ENCODE results near the gene TMEM171. TPM values are rescaled to one million over a fixed set of nuclear protein-coding genes. Genes with fewer than 3 reads are reported as not detected.
A peak's percentile ranks its signal among the peaks of the same experiment; 100 is the strongest.

Gene TMEM171, protein sequence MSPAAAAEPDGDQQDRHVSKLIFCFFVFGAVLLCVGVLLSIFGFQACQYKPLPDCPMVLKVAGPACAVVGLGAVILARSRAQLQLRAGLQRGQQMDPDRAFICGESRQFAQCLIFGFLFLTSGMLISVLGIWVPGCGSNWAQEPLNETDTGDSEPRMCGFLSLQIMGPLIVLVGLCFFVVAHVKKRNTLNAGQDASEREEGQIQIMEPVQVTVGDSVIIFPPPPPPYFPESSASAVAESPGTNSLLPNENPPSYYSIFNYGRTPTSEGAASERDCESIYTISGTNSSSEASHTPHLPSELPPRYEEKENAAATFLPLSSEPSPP
- total RNA-seq, result 31.8 and 38.1 TPM in 2 replicates
- long read RNA-seq, transcript TMEM171-202 (4 exons, 1,535 nt), result major isoform, 21 of 35 reads
- long read RNA-seq, transcript TMEM171-201 (4 exons, 1,247 nt), result minor isoform, 6 of 35 reads
- long read RNA-seq, partial matches to known transcripts, result 3 of 35 reads
- long read RNA-seq, other reads (novel, unspliced or antisense), result 5 of 35 reads

DNA sequence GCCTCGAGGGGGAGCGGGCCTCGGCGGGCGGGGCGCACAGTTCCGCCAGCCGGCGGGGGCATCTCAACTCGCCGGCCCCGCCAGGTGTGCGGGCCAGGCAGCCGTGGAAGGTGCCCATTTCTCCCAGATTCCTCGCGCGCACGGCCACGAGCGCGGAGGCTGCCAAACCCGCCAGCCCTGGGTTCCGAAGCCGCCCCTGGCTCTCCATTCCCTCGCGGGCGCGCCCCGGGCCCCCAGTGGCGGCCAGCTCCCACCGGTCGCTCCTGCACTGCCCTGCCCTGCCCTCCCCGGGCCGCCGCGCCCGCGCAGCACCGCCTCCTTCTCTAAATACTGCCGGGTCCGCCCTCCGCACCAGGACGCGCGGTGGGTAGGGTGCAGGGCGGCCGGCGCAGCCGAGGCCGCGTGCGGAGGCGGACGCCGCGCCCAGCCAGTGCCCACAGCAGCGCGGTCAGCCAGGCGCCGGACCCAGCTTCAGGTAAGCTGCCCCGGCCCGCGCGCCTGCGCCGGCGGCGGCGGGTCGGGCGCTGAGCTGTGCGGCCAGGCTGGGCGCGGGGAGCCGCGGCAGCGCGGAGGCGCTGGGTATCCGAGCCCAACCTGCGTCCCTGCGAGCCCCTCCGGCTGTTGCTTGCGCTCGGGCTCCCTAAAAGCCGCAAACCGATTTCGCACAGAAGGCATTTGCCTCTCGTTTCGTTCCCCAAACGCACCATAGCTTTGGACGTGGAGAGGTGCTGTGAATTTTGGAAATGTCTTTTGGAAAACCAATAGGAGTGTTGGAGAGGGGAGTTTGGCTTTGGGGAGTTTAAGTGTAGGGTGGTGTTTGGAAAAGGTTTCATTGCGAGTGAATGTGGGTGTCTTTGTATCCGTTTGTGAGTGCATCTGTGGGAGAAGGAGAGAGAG, at the start of gene TMEM171:
Gene TMEM171 (plus strand): TSS at position 354 of the 897 bp plus-strand sequence. CDS start 2,799 bp downstream, outside the sequence.
- peak; percentile 84 for DNase-seq (ENCODE audit: extremely low spot score, unreplicated experiment)
- peaks cover 20% of the 10 kb centered on the region for H3K36me3 Mint-ChIP-seq (ENCODE audit: unreplicated experiment)
- H3K4me1 Mint-ChIP-seq (ENCODE audit: unreplicated experiment), result peaks cover 75% of the 10 kb centered on the region
- H3K9me3 Mint-ChIP-seq (ENCODE audit: unreplicated experiment), result no peaks in the 10 kb centered on the region
- H3K4me3 Mint-ChIP-seq (ENCODE audit: unreplicated experiment), result peak within 1 kb of the TSS; percentile 84
- no peaks in the 10 kb centered on the region for H3K27me3 Mint-ChIP-seq (ENCODE audit: unreplicated experiment)
- TF ChIP-seq, protein P1, sequence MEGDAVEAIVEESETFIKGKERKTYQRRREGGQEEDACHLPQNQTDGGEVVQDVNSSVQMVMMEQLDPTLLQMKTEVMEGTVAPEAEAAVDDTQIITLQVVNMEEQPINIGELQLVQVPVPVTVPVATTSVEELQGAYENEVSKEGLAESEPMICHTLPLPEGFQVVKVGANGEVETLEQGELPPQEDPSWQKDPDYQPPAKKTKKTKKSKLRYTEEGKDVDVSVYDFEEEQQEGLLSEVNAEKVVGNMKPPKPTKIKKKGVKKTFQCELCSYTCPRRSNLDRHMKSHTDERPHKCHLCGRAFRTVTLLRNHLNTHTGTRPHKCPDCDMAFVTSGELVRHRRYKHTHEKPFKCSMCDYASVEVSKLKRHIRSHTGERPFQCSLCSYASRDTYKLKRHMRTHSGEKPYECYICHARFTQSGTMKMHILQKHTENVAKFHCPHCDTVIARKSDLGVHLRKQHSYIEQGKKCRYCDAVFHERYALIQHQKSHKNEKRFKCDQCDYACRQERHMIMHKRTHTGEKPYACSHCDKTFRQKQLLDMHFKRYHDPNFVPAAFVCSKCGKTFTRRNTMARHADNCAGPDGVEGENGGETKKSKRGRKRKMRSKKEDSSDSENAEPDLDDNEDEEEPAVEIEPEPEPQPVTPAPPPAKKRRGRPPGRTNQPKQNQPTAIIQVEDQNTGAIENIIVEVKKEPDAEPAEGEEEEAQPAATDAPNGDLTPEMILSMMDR (IDR thresholded peaks at IDR 0.05), result no peak
- peak within 1 kb of the TSS; percentile 71 for H3K27ac Mint-ChIP-seq (ENCODE audit: unreplicated experiment)

DNA sequence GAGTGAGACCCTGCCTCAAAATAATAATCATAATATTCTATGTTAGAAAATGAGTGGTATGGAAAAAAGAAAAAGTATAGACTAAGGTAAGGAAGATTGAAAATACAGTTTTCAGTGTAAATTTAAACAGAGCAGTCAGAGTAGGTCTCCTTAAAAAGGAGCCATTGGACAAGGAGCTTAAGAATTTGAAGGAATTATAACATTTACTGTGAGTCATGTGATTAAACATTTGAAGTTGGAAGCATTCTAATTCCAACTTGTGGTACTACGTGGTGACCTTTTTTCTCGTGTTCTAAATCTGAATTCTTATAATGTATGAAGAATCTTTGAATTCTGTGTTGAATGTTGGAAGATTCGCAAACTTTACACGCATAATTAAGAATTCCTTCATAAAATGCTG, 39.3 kb upstream of the TMEM171 start:
- H3K27me3 Mint-ChIP-seq (ENCODE audit: unreplicated experiment), result no peaks in the 10 kb centered on the region
- TF ChIP-seq, protein P1 (IDR thresholded peaks at IDR 0.05), result no peak
- H3K4me1 Mint-ChIP-seq (ENCODE audit: unreplicated experiment), result peaks cover 2% of the 10 kb centered on the region
- H3K36me3 Mint-ChIP-seq (ENCODE audit: unreplicated experiment), result peaks cover 17% of the 10 kb centered on the region
- no peak overlapping the region for H3K27ac Mint-ChIP-seq (ENCODE audit: unreplicated experiment)
- no peak overlapping the region for H3K4me3 Mint-ChIP-seq (ENCODE audit: unreplicated experiment)
- no peak for DNase-seq (ENCODE audit: extremely low spot score, unreplicated experiment)
- no peaks in the 10 kb centered on the region for H3K9me3 Mint-ChIP-seq (ENCODE audit: unreplicated experiment)

DNA sequence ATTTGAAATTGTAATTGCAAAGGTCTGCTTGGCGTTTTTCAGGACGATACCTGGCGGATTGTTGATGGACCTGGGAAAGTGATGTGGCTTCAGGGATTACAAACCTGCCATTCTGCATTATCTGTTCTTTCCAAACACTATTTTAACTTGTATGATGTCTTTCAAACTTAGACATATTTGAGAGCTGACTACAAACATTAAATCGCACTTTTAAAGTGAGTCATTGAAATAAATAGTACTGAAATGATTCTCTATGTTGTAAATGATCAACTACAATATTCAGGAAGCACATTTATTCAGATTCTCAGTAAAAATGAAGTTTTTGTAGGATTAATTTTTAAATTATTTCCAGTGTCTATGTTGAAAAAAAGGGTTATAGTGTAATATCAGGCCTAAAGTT, 32.3 kb upstream of the TMEM171 start:
- Mint-ChIP-seq H3K4me1 (ENCODE audit: unreplicated experiment) (peaks cover 10% of the 10 kb centered on the region), H3K9me3 (ENCODE audit: unreplicated experiment) (no peaks in the 10 kb centered on the region), H3K27ac (ENCODE audit: unreplicated experiment) (no peak overlapping the region), H3K4me3 (ENCODE audit: unreplicated experiment) (no peak overlapping the region), H3K27me3 (ENCODE audit: unreplicated experiment) (no peaks in the 10 kb centered on the region), H3K36me3 (ENCODE audit: unreplicated experiment) (peaks cover 39% of the 10 kb centered on the region)
- no peak for DNase-seq (ENCODE audit: extremely low spot score, unreplicated experiment)
- TF ChIP-seq, protein P1 (IDR thresholded peaks at IDR 0.05), result no peak

DNA sequence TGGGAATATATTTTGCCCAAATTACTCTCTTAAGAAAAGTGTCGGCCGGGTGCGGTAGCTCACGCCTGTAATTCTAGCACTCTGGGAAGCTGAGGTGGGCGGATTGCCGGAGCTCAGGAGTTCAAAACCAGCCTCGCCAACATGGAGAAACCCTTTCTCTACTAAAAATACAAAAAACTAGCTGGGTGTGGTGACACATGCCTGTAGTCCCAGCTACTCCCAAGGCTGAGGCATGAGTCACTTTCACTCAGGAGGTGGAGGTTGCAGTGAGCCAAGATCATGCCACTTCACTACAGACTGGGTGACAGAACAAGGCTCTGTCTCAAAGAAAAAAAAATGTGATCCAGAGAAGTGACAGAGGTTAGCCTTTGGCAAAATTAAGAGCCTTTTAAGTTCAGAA, 26.4 kb upstream of the TMEM171 start:
- H3K4me3 Mint-ChIP-seq (ENCODE audit: unreplicated experiment), result no peak overlapping the region
- H3K27me3 Mint-ChIP-seq (ENCODE audit: unreplicated experiment), result no peaks in the 10 kb centered on the region
- TF ChIP-seq, protein P1 (IDR thresholded peaks at IDR 0.05), result no peak
- H3K27ac Mint-ChIP-seq (ENCODE audit: unreplicated experiment), result peak overlapping the region; percentile 76
- no peak for DNase-seq (ENCODE audit: extremely low spot score, unreplicated experiment)
- H3K4me1 Mint-ChIP-seq (ENCODE audit: unreplicated experiment), result peaks cover 11% of the 10 kb centered on the region
- H3K9me3 Mint-ChIP-seq (ENCODE audit: unreplicated experiment), result peaks cover 12% of the 10 kb centered on the region
- H3K36me3 Mint-ChIP-seq (ENCODE audit: unreplicated experiment), result peaks cover 28% of the 10 kb centered on the region

All from osteocyte (in vitro differentiated cells).